Measurements from ENCODE around the gene RAD17.

- TF ChIP-seq NFIC (IDR thresholded peaks at IDR 0.05) (no peak), TAF1 (IDR thresholded peaks at IDR 0.05; ENCODE audit: low read depth) (no peak), EGR1 (IDR thresholded peaks at IDR 0.05) (no peak), YY1 (IDR thresholded peaks at IDR 0.05; ENCODE audit: low read depth) (no peak)
- TF ChIP-seq, protein P1, sequence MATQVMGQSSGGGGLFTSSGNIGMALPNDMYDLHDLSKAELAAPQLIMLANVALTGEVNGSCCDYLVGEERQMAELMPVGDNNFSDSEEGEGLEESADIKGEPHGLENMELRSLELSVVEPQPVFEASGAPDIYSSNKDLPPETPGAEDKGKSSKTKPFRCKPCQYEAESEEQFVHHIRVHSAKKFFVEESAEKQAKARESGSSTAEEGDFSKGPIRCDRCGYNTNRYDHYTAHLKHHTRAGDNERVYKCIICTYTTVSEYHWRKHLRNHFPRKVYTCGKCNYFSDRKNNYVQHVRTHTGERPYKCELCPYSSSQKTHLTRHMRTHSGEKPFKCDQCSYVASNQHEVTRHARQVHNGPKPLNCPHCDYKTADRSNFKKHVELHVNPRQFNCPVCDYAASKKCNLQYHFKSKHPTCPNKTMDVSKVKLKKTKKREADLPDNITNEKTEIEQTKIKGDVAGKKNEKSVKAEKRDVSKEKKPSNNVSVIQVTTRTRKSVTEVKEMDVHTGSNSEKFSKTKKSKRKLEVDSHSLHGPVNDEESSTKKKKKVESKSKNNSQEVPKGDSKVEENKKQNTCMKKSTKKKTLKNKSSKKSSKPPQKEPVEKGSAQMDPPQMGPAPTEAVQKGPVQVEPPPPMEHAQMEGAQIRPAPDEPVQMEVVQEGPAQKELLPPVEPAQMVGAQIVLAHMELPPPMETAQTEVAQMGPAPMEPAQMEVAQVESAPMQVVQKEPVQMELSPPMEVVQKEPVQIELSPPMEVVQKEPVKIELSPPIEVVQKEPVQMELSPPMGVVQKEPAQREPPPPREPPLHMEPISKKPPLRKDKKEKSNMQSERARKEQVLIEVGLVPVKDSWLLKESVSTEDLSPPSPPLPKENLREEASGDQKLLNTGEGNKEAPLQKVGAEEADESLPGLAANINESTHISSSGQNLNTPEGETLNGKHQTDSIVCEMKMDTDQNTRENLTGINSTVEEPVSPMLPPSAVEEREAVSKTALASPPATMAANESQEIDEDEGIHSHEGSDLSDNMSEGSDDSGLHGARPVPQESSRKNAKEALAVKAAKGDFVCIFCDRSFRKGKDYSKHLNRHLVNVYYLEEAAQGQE (IDR thresholded peaks at IDR 0.05; ENCODE audit: low read depth) = no peak
- TF ChIP-seq, protein P2, sequence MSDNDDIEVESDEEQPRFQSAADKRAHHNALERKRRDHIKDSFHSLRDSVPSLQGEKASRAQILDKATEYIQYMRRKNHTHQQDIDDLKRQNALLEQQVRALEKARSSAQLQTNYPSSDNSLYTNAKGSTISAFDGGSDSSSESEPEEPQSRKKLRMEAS (IDR thresholded peaks at IDR 0.05) = no peak
These were observed 2.8 kb downstream of the RAD17 start for GRCh38 chr5:69372394-69372793.

Data from Ishikawa (cell line).